ENCODE measurements around the gene BNC2. TPM values are rescaled to one million over a fixed set of nuclear protein-coding genes. Genes with fewer than 3 reads are reported as not detected.

BNC2 gene
- total and polyA plus RNA-seq, 2 of the 13 experiments (the other 11 are each of a cell fraction or from before 2014, with no cell fraction given): not detected

DNA sequence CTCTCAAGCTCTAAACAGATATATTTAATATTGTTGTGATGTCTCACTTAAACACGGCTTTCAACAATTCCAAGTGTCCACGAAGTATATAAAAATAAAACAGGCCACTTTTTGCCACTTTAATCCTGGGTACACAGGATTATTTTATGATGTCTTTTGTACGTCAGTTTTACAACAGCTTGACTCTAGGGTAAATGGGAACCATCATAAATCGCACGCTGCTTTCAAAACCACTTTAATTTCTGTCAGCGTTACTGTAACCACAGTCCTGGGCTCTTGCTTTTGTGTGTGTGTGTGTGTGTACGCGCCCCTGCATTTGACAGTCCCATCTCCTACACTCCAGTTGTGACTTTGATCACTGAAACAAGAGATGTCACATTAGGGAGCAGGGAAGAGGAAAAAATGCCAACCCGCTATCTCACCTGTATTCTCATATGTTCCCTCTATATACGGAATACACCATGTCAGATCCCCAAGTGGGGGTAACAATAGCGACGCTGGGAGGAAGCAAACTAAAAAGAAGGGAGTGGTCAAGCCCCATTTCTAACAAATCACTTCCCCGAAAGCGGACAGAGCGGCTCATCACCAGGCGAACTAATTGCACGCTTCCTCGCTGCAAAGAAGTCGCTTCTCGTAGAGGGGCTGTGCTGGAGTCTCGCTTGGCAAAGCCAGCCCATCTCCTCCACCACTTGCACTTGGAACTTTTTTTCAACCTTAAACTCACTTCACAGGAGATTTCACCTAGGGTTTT lies 1.2 kb downstream of the BNC2 start (continued):
- TF ChIP-seq, protein P1, sequence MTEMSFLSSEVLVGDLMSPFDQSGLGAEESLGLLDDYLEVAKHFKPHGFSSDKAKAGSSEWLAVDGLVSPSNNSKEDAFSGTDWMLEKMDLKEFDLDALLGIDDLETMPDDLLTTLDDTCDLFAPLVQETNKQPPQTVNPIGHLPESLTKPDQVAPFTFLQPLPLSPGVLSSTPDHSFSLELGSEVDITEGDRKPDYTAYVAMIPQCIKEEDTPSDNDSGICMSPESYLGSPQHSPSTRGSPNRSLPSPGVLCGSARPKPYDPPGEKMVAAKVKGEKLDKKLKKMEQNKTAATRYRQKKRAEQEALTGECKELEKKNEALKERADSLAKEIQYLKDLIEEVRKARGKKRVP (CRISPR knock-in tag; IDR thresholded peaks at IDR 0.05): no peak
- TF ChIP-seq, protein P2, sequence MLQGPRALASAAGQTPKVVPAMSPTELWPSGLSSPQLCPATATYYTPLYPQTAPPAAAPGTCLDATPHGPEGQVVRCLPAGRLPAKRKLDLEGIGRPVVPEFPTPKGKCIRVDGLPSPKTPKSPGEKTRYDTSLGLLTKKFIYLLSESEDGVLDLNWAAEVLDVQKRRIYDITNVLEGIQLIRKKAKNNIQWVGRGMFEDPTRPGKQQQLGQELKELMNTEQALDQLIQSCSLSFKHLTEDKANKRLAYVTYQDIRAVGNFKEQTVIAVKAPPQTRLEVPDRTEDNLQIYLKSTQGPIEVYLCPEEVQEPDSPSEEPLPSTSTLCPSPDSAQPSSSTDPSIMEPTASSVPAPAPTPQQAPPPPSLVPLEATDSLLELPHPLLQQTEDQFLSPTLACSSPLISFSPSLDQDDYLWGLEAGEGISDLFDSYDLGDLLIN (CRISPR knock-in tag; IDR thresholded peaks at IDR 0.05; ENCODE audit: borderline replicate concordance): no peak
- TF ChIP-seq CBX5 (CRISPR knock-in tag; IDR thresholded peaks at IDR 0.05; ENCODE audit: borderline replicate concordance) (no peak), ZBTB7A (CRISPR knock-in tag; IDR thresholded peaks at IDR 0.05) (no peak), ZNF205 (CRISPR knock-in tag; IDR thresholded peaks at IDR 0.05) (no peak), ZNF839 (CRISPR knock-in tag; IDR thresholded peaks at IDR 0.05; ENCODE audit: borderline replicate concordance) (no peak), NFIB (CRISPR knock-in tag; IDR thresholded peaks at IDR 0.05; ENCODE audit: borderline replicate concordance) (no peak), ZZZ3 (CRISPR knock-in tag; IDR thresholded peaks at IDR 0.05; ENCODE audit: borderline replicate concordance) (no peak)
- TF ChIP-seq, protein P3, sequence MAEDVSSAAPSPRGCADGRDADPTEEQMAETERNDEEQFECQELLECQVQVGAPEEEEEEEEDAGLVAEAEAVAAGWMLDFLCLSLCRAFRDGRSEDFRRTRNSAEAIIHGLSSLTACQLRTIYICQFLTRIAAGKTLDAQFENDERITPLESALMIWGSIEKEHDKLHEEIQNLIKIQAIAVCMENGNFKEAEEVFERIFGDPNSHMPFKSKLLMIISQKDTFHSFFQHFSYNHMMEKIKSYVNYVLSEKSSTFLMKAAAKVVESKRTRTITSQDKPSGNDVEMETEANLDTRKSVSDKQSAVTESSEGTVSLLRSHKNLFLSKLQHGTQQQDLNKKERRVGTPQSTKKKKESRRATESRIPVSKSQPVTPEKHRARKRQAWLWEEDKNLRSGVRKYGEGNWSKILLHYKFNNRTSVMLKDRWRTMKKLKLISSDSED (CRISPR knock-in tag; IDR thresholded peaks at IDR 0.05): no peak
